Gastrocnemius medialis (tissue), 4 donors: Measurements from ENCODE around the gene PLCE1. TPM values are rescaled to one million over a fixed set of nuclear protein-coding genes. Genes with fewer than 3 reads are reported as not detected.

Source experiments
- ATAC-seq, 2 donors: fragments of 150-250 bp; one replicate each; pipeline ENCODE4 v1.9.1; 2016
- DNase-seq, 2 donors: peaks; one replicate each; pipeline ENCODE4 v3.0.0-alpha.2; 2019
- H3K27ac ChIP-seq, 4 donors: fragments of 200-600 bp; sonication (generic); 1 replicate in 1 of 4; 2 replicates in 3 of 4; pipeline ENCODE4 v1.5.1; 2016 to 2018; ENCODE audit warnings: mild to moderate bottlenecking in 2 of 4, moderate library complexity in 1 of 4
- H3K27me3 ChIP-seq, 3 donors: fragments of 200-600 bp; sonication (generic) in 2 of 3; 1 replicate in 1 of 3; 2 replicates in 2 of 3; pipeline versions ENCODE4 v1.5.1 to v1.6.0; 2016 to 2019; ENCODE audit warnings: mild to moderate bottlenecking in 1 of 3, moderate library complexity in 1 of 3
- H3K36me3 ChIP-seq, 2 donors: fragments of 200-600 bp; sonication (generic) in 1 of 2; one replicate each; pipeline ENCODE4 v1.5.1; 2017 to 2018
- H3K4me1 ChIP-seq, 2 donors: fragments of 200-600 bp; sonication (generic) in 1 of 2; one replicate each; pipeline ENCODE4 v1.5.1; 2016 to 2017; ENCODE audit warnings: mild to moderate bottlenecking in 2 of 2
- H3K4me3 ChIP-seq, 4 donors: fragments of 200-600 bp; sonication (generic) in 3 of 4; 1 replicate in 1 of 4; 2 replicates in 3 of 4; pipeline ENCODE4 v1.5.1; 2016 to 2019; ENCODE audit warnings: mild to moderate bottlenecking in 2 of 4
- H3K9me3 ChIP-seq, 3 donors: fragments of 200-600 bp; sonication (generic) in 2 of 3; 1 replicate in 1 of 3; 2 replicates in 2 of 3; pipeline ENCODE4 v1.5.1; 2016 to 2019
- CTCF ChIP-seq, 5 experiments: fragments of 450-650 bp in 3 of 5; fragments of 200-600 bp in 2 of 5; sonication (generic) in 2 of 5; IDR thresholded peaks in 4 of 5; conservative IDR thresholded peaks in 1 of 5; 1 replicate in 4 of 5; 2 replicates in 1 of 5; pipeline ENCODE4 v1.5.1; 2016 to 2019; ENCODE audit warnings: antibody characterized with exemption in 5 of 5, mild to moderate bottlenecking in 3 of 5, moderate library complexity in 3 of 5
- POLR2A ChIP-seq, 2 donors: fragments of 450-650 bp; IDR thresholded peaks; one replicate each; pipeline ENCODE4 v1.6.1; 2017; ENCODE audit warnings: antibody characterized with exemption in 2 of 2, mild to moderate bottlenecking in 2 of 2, moderate library complexity in 2 of 2
- in situ Hi-C, 4 donors: fragments of 200-750 bp; cut with MboI; loops; one replicate each; pipeline versions ENCODE4 v1.15.0 to v1.8.0; 2017; ENCODE audit warnings: low sequenced_read_pairs in 4 of 4
- intact Hi-C: fragments of 100-400 bp; cut with DNase I; formaldehyde crosslinking; loops from one replicate; pipeline ENCODE4 v1.15.1; 2023; ENCODE audit warnings: low total_unique reads
- total RNA-seq, 4 donors: library from RNA; depleted of rRNA; stranded (reverse); fragments of >200 nt; gene quantifications; one replicate each; pipeline versions ENCODE4 v1.1.0 to v1.2.3, GENCODE V29; 2016

PLCE1 gene
- total RNA-seq, 4 donors from 2014 or later = 2.7 to 5.9 (median 3.8) TPM

- no peak for DNase-seq
- no peak overlapping the region for H3K27ac ChIP-seq
- peaks cover 6 to 23% of the 10 kb centered on the region in 2 donors for H3K4me1 ChIP-seq
- H3K27me3 ChIP-seq = no peaks in the 10 kb centered on the region
- intact Hi-C loops (no loop called here), in situ Hi-C loops (no loop called here)
- no peaks in the 10 kb centered on the region for H3K36me3 ChIP-seq
- no peaks in the 10 kb centered on the region for H3K9me3 ChIP-seq
- ATAC-seq = no peak
- TF ChIP-seq POLR2A (IDR thresholded peaks at IDR 0.05) = no peak
- no peak for TF ChIP-seq CTCF (IDR thresholded peaks at IDR 0.05 in 4 of 5, conservative IDR thresholded peaks at IDR 0.05 in 1 of 5)
- no peak overlapping the region for H3K4me3 ChIP-seq
Measured at GRCh38 chr10:93995598-93996271, 2.0 kb downstream of the PLCE1 start.

DNA sequence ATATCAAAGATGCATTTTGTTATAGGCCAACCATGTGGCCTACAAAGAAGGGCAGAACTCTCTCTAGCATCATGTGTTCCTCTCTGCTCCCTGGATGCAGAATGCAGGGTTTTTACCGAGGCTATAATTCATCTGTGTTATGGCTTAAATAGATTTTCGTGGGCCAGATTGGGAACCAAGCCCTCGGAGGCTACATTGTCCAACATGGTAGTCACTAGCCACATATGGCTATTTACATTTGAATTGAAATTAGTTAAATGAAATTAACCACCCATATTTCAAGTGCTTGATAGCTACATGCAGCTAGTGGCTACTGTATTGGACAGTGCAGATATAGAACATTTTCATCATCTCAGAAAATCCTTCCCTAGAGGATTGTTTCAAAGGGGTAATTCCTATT lies 2.8 kb downstream of the PLCE1 start:
- intact Hi-C loops (no loop called here), in situ Hi-C loops (no loop called here)
- no peak for TF ChIP-seq CTCF (IDR thresholded peaks at IDR 0.05 in 4 of 5, conservative IDR thresholded peaks at IDR 0.05 in 1 of 5)
- no peak for TF ChIP-seq POLR2A (IDR thresholded peaks at IDR 0.05)
- H3K4me1 ChIP-seq = peaks cover 7 to 28% of the 10 kb centered on the region in 2 donors
- H3K9me3 ChIP-seq = no peaks in the 10 kb centered on the region
- ATAC-seq = no peak
- no peak overlapping the region for H3K4me3 ChIP-seq
- no peaks in the 10 kb centered on the region for H3K27me3 ChIP-seq
- no peaks in the 10 kb centered on the region for H3K36me3 ChIP-seq
- H3K27ac ChIP-seq = no peak overlapping the region
- DNase-seq = no peak

GRCh38 chr10:93997546-93997945 lies 3.8 kb downstream of the PLCE1 start:
- Histone ChIP-seq H3K4me3 (no peak overlapping the region), H3K9me3 (no peaks in the 10 kb centered on the region), H3K4me1 (peaks cover 14 to 25% of the 10 kb centered on the region in 2 donors), H3K27ac (no peak overlapping the region), H3K36me3 (no peaks in the 10 kb centered on the region), H3K27me3 (no peaks in the 10 kb centered on the region)
- no peak for TF ChIP-seq CTCF (IDR thresholded peaks at IDR 0.05 in 4 of 5, conservative IDR thresholded peaks at IDR 0.05 in 1 of 5)
- no peak for TF ChIP-seq POLR2A (IDR thresholded peaks at IDR 0.05)
- ATAC-seq = no peak
- intact Hi-C loops = no loop called here
- in situ Hi-C loops = no loop called here
- no peak for DNase-seq

GRCh38 chr10:93999401-93999851 lies 5.7 kb downstream of the PLCE1 start:
- Histone ChIP-seq H3K27me3 (no peaks in the 10 kb centered on the region), H3K27ac (peak overlapping the region in 1 of 4 donors; percentile 21), H3K4me1 (peaks cover 22% of the 10 kb centered on the region in 2 donors), H3K9me3 (no peaks in the 10 kb centered on the region), H3K36me3 (no peaks in the 10 kb centered on the region), H3K4me3 (no peak overlapping the region)
- TF ChIP-seq POLR2A (IDR thresholded peaks at IDR 0.05) (no peak), CTCF (IDR thresholded peaks at IDR 0.05 in 4 of 5, conservative IDR thresholded peaks at IDR 0.05 in 1 of 5) (no peak)
- ATAC-seq (no peak), DNase-seq (peak in 1 of 2 donors; percentile 44)
- intact Hi-C loops = no loop called here
- in situ Hi-C loops = no loop called here
